GM18520 (cell line): ENCODE measurements around the gene THBS3.
"Not testable (repeated sequence)": the region's sequence is repeated elsewhere in the genome, so short reads cannot be mapped to it uniquely, and the experiment has no call there.

Experiments
- ATAC-seq: cut with Tn5 transposase; IDR thresholded peaks from one replicate; pipeline ENCODE4 v1.9.1; 2021; ENCODE audit not compliant: unreplicated experiment

THBS3 gene

GRCh38 chr1:155175281-155175926, 32.3 kb downstream of the THBS3 start:
- no peak for ATAC-seq

DNA sequence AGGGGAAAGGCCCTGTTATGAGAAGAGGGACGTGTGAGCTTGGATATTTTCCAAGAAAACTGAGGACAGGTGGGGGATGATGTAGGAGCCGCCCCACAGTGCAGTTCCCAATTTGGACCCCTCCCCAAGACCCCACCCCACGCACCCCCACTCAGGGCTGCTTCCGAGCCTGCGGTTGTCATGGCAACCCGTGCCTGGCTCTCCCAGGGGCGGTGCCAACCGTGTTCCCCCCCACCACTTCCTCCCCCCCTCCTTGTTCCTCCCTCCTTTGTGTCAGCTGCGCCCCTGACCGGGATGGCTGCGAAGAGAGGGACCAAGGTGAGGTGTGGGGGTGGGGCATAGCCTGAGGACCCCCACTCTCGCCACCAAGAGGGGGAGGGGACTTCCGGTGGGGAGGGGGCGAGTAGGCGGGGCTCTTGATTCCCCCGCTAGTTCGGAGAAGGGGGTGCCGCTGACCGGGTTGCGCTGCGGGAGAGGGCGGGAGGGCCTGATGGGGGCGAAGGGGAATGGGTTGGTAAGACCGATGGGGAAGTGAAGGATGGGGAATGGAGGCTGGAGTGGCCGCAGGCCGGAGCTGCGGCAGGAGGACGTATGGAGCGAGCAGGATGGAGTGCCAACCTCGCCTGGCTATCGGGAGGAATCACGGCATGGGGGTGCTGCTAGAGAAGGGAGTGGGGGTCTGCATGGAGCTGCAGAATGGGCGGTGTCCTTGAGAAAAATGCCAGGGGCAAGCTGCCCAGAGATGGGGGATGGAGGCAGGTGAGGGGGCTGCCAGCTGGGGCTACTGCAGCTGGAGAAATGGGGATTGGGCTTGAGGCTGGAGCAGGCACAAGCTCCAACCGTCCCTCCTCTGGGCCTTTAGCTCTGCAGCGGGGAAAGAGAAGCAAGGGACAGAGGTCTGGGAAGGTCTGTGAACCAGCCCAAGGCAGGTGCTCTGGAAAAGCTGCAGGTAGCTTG, 33.1 kb downstream of the THBS3 start:
- ATAC-seq, result no peak

- ATAC-seq, result no peak
These were observed 34.0 kb downstream of the THBS3 start, which contains the start of gene TRIM46 for GRCh38 chr1:155173478-155174323. TRIM46 (plus strand) TSS chr1:155173849; CDS start chr1:155173967, 118 bp downstream.

- peak; percentile 65 for ATAC-seq
These were observed 34.8 kb downstream of the THBS3 start, which contains the start of gene KRTCAP2 for GRCh38 chr1:155172732-155173477. KRTCAP2 (minus strand) TSS chr1:155173304; CDS start chr1:155173224, 80 bp downstream.

DNA sequence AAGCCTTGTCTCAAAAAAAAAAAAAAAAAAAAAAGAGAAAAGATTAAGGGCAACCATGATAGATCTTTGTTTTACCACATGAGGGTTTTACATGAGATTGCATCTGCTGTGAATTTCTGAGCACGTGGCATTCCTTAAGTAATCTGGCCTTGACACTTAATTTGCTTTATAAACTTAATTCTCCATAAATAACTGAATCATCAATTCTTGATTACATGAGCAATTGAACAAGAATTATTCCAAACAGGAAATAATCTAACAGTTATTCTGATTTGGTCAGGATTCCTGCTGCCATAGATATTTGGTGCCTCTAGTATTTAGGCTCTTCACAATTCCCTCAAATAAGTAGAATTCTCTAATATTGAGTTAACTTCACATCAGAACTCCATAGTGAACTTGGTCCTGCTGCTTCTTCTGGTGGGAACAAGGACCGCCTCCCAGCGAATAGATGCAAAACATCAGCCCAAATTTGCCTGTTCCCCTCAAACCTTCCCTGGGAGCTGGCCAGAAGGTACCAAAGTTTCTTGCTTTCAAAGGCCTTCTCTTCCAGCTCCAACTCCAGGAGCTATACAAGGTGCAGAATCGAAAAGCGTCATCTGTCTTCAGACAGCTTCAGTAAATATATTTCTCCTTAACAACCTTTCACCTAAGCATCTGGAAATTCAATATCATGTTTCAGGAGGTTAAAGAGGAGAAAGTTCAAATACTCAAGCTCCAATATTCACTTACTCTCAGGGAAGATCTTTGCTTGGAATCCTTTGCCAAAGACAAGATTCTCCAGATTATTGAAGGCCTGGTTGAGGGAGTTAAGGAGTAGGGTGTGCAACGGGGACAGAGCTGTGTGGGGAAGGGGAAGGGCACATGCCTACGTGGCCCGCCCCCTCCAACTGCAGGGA, 35.6 kb downstream of the THBS3 start:
- ATAC-seq, result peak; percentile 2

DNA sequence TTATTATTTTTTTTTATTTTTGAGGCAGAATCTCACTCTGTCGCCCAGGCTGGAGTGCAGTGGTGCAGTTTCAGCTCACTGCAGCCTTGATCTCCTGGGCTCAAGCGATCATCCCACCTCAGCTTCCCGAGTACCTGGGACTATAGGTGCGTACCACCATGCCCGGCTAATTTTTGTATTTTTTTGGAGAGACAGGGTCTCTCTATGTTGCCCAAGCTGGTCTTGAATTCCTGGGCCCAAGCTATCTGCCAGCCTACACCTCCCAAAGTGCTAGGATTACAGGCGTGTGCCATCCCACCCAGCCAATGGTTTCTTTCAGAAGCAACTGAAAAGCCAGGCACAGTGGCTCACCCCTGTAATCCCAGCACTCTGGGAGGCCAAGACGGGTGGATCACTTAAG, 36.9 kb downstream of the THBS3 start:
- ATAC-seq, result no peak

DNA sequence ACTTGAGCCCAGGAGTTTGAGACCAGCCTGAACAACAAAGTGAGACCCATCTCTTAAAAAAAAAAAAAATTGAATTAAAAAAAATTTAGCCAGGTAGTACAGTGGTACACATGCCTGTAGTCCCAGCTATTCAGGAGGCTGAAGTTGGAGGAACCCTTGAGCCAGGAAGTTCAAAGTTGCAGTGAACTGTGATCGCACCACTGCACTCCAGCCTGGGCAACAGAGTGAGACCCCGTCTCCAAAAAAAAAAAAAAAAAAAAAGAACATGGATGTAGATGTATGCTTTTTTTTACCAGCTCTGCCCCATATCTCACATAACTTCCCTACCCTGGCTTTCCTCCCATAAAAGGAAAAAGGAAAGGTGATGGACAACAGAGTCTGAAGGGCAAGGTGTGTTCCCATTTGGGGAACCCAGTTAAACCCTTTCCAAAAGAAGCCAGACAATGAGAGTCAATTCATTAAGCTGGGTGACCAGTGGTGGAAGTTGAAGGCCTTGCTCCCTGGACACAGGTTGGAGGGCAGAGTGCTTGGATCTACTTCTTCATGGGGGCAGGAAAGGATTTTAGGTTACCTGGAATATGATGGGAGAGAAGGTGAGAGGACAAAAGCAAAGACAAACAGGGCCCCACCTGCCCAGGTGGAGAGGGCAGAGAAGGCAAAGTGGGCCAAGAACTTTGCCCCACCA, 37.5 kb downstream of the THBS3 start:
- no peak for ATAC-seq

GRCh38 chr1:155169541-155169940, 38.2 kb downstream of the THBS3 start:
- no peak for ATAC-seq

DNA sequence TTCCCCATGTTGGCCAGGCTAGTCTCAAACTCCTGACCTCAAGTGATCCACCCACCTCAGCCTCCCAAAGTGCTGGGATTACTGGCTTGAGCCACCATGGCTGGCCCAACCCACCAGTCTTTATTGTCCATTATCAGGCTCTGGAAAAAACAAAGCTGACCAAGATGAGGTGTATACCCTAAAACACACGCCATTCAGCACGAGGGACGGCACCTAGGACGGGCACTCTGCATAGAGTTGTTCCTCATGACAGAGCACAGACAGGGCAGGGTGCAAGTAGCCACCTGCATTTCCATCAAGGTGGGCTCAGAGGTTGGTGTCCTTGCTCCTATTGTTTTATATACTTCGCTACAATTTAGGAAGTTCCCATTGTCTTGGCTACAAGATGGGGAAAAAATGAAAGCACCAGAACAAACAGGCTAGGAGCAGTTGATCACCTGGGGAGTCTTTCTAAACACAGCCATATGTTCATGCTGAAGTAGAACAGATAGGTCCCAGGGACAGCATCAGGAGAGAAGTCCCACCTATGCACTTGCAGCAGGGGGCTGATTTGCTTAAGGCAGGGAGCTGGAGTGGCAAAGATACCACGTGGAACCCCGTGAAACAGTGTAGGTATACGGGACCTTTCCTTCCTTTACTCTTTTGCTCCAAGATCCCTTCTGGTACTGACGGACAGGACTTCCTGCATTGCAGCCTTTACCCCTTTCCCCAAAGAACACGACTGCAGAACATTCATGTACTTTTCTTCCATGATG, 39.1 kb downstream of the THBS3 start:
- ATAC-seq, result no peak

DNA sequence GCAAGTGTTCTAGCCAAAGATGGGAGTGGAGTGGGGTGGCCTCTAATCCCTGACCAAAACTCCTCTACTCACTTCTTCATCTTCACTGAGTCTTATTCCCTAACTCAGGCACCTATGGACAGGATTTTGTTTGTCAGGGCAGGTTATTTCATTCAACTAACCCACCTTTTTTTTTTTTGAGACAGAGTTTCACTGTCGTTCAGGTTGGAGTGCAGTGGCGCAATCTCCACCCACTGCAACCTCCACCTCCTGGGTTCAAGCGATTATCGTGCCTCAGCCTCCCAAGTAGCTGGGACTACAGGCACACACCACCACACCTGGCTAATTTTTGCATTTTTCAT, 39.6 kb downstream of the THBS3 start:
- not testable (repeated sequence) for ATAC-seq

- no peak for ATAC-seq
These were observed 40.3 kb downstream of the THBS3 start for GRCh38 chr1:155167166-155168104.

- ATAC-seq, result no peak
These were observed 41.1 kb downstream of the THBS3 start for GRCh38 chr1:155166471-155167165.

GRCh38 chr1:155166051-155166470, 41.6 kb downstream of the THBS3 start:
- no peak for ATAC-seq

- ATAC-seq, result not testable (repeated sequence)
These were observed 43.1 kb downstream of the THBS3 start for GRCh38 chr1:155164625-155165024.

- ATAC-seq, result not testable (repeated sequence)
These were observed 43.9 kb downstream of the THBS3 start for GRCh38 chr1:155163785-155164184.

- not testable (repeated sequence) for ATAC-seq
These were observed 45.1 kb downstream of the THBS3 start for GRCh38 chr1:155162631-155163030.
